Measurements from ENCODE around the gene CCDC142. TPM values are rescaled to one million over a fixed set of nuclear protein-coding genes. Genes with fewer than 3 reads are reported as not detected.

The CCDC142 gene
- total RNA-seq, 3 donors from 2014 or later (not counting 1 experiment from before 2014, with no cell fraction given): 14.9 to 25.2 (median 15.6) TPM

DNA sequence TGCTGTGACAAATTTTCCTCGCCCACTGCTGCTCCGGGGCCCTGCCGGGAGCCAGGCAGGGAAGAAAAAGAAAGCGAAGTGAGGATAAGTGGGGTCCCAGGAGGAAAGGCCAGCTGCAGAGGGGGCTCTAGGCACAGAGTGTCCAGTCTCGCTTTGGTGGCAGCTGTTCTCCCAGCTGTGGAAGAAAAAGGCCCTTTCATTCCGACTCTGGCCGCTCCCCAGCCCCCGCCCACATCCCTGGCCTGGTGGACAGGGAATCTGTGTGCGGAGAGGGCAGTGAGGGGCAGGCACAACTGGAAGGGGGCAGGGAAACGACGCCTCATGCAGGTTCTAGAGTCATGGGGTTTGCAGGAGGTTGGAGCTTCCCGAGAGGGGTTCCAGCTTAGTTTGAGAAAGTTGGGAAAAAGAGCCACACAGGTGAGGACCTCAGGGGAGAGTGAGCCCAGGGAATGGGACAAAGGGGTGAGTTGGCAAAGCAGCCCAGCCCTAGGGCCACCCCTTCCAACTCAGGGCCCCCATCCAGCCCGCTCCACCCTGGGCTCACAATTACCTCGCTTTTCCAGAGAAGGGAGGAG lies 42.9 kb downstream of the CCDC142 start:
- Histone ChIP-seq H3K9me3 (ENCODE audit: control insufficient read depth, insufficient read depth, low read length) (no peaks in the 10 kb centered on the region), H3K27ac (ENCODE audit: low read length) (no peak overlapping the region), H3K4me3 (ENCODE audit: low read length) (peak overlapping the region; percentile 40), H3K4me1 (ENCODE audit: control insufficient read depth, insufficient read depth, low read length) (peaks cover 33% of the 10 kb centered on the region), H3K36me3 (ENCODE audit: control insufficient read depth, insufficient read depth, low read length) (no peaks in the 10 kb centered on the region), H3K27me3 (ENCODE audit: control insufficient read depth, insufficient read depth, low read length) (peaks cover 19% of the 10 kb centered on the region)
- Mint-ChIP-seq H3K27ac (peak overlapping the region; percentile 27 to 28), H3K9me3 (no peaks in the 10 kb centered on the region), H3K27me3 (ENCODE audit: low read depth in 2 of 2) (peaks cover 0 to 14% of the 10 kb centered on the region in 2 donors), H3K4me3 (peak overlapping the region; percentile 88), H3K4me1 (peaks cover 27 to 38% of the 10 kb centered on the region in 2 donors), H3K36me3 (no peaks in the 10 kb centered on the region)
- TF ChIP-seq, protein P1, sequence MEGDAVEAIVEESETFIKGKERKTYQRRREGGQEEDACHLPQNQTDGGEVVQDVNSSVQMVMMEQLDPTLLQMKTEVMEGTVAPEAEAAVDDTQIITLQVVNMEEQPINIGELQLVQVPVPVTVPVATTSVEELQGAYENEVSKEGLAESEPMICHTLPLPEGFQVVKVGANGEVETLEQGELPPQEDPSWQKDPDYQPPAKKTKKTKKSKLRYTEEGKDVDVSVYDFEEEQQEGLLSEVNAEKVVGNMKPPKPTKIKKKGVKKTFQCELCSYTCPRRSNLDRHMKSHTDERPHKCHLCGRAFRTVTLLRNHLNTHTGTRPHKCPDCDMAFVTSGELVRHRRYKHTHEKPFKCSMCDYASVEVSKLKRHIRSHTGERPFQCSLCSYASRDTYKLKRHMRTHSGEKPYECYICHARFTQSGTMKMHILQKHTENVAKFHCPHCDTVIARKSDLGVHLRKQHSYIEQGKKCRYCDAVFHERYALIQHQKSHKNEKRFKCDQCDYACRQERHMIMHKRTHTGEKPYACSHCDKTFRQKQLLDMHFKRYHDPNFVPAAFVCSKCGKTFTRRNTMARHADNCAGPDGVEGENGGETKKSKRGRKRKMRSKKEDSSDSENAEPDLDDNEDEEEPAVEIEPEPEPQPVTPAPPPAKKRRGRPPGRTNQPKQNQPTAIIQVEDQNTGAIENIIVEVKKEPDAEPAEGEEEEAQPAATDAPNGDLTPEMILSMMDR (IDR thresholded peaks at IDR 0.05): no peak
- DNase-seq (no peak), ATAC-seq (no peak)
- WGBS (ENCODE audit: insufficient coverage): 51% methylated on average over 14 of the region's 14 CpGs
- intact Hi-C loops (cut with micrococcal nuclease): no loop called here

DNA sequence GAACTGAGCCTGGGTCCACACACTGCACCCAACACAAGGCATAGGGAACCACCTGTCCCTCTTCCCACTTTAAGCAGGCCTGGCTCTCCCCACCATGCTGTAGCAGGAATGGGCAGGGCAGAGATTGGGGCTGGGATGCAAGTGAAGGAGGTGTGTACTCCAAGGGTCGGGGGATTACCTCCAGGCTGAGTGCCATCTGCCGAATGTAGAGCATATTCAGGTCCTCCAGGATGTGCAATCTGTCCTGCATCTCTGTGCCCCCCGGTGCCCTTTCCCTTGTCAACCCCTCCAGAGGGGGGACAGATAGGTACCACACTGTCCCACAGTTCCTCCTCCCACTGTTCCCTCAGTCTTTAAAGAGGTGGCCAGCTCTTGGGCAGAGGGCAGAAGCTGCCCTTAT lies 43.4 kb downstream of the CCDC142 start:
- Histone ChIP-seq H3K9me3 (ENCODE audit: control insufficient read depth, insufficient read depth, low read length) (no peaks in the 10 kb centered on the region), H3K27me3 (ENCODE audit: control insufficient read depth, insufficient read depth, low read length) (peaks cover 19% of the 10 kb centered on the region), H3K4me1 (ENCODE audit: control insufficient read depth, insufficient read depth, low read length) (peaks cover 33% of the 10 kb centered on the region), H3K27ac (ENCODE audit: low read length) (no peak overlapping the region), H3K36me3 (ENCODE audit: control insufficient read depth, insufficient read depth, low read length) (no peaks in the 10 kb centered on the region), H3K4me3 (ENCODE audit: low read length) (no peak overlapping the region)
- H3K9me3 Mint-ChIP-seq: no peaks in the 10 kb centered on the region
- intact Hi-C loops (cut with micrococcal nuclease): no loop called here
- DNase-seq (no peak), ATAC-seq (no peak)
- 41% methylated on average over 3 of the region's 3 CpGs for WGBS (ENCODE audit: insufficient coverage)
- TF ChIP-seq, protein P1 (IDR thresholded peaks at IDR 0.05): no peak
- peaks cover 0 to 11% of the 10 kb centered on the region in 2 donors for H3K27me3 Mint-ChIP-seq (ENCODE audit: low read depth in 2 of 2)
- H3K4me1 Mint-ChIP-seq: peaks cover 27 to 38% of the 10 kb centered on the region in 2 donors
- H3K27ac Mint-ChIP-seq: peak overlapping the region; percentile 27 to 28
- H3K36me3 Mint-ChIP-seq: no peaks in the 10 kb centered on the region
- H3K4me3 Mint-ChIP-seq: peak overlapping the region; percentile 88

DNA sequence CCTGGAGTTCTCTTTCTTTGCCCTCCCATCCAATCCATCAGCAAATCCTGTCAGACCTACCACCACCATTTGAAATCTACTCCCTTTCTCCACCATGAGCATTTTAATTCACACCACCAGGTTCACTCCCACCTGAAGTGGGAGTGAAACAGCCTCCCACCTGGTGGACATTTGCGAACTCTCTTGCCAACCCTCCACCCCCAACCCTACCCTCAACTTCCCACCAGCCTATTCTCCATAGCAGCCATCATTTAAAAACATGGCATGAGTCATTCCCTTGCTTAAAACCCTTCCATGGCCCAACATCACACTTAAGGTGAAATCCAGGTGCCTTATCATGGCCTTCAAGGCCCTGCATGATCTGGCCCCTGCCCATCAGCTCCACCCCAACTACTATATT lies 44.5 kb downstream of the CCDC142 start:
- H3K27ac ChIP-seq (ENCODE audit: low read length): no peak overlapping the region
- Mint-ChIP-seq H3K36me3 (no peaks in the 10 kb centered on the region), H3K9me3 (no peaks in the 10 kb centered on the region), H3K27ac (peak overlapping the region; percentile 27 to 28), H3K27me3 (ENCODE audit: low read depth in 2 of 2) (peaks cover 0 to 11% of the 10 kb centered on the region in 2 donors), H3K4me3 (no peak overlapping the region), H3K4me1 (peaks cover 27 to 38% of the 10 kb centered on the region in 2 donors)
- 73% methylated on average over 1 of the region's 1 CpG for WGBS (ENCODE audit: insufficient coverage)
- intact Hi-C loops (cut with micrococcal nuclease): no loop called here
- no peak for DNase-seq
- no peaks in the 10 kb centered on the region for H3K36me3 ChIP-seq (ENCODE audit: control insufficient read depth, insufficient read depth, low read length)
- H3K4me3 ChIP-seq (ENCODE audit: low read length): no peak overlapping the region
- TF ChIP-seq, protein P1 (IDR thresholded peaks at IDR 0.05): no peak
- peaks cover 19% of the 10 kb centered on the region for H3K27me3 ChIP-seq (ENCODE audit: control insufficient read depth, insufficient read depth, low read length)
- ATAC-seq: no peak
- peaks cover 33% of the 10 kb centered on the region for H3K4me1 ChIP-seq (ENCODE audit: control insufficient read depth, insufficient read depth, low read length)
- no peaks in the 10 kb centered on the region for H3K9me3 ChIP-seq (ENCODE audit: control insufficient read depth, insufficient read depth, low read length)
